ENCODE measurements around the gene ACTL6B.

- TF ChIP-seq CTCF (conservative IDR thresholded peaks at IDR 0.05; ENCODE audit: low read depth, low read length) (peak; percentile 52), EZH2 (IDR thresholded peaks at IDR 0.05; ENCODE audit: low read length, unreplicated experiment) (no peak)
Measured at GRCh38 chr7:100604028-100604975, 51.9 kb downstream of the ACTL6B start.

Measured in PC-3 (cell line).